GM15510 (cell line): ENCODE results near the gene TIGD6.

Experiments used
- POLR2A ChIP-seq: IDR thresholded peaks from 3 replicates; pipeline ENCODE4 v1.6.1; 2011; ENCODE audit warnings: borderline replicate concordance; ENCODE audit not compliant: insufficient read length; ENCODE audit errors: extremely low read depth

TIGD6 gene

DNA sequence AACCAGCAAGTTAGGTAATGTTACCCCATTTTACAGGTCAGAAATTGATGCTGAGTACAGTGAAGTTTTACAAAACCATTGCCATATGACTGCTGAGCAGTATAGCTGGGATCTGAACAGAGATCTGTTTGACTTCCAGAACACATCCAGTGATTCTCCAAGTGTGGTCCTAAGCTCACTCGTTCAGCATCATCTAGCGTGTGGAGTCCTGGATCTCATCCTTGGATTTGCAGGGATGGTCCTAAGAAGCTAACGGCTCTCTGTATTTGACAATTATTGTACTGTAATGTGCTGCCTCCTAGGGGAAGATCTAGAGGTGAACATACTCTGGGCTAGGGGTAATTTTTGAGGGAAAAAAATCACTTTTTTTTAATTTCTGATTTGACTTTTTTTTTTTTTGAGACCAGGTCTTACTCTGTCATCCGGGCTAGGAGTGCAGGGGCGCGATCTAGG, 38.5 kb downstream of the TIGD6 start:
- no peak for TF ChIP-seq POLR2A

DNA sequence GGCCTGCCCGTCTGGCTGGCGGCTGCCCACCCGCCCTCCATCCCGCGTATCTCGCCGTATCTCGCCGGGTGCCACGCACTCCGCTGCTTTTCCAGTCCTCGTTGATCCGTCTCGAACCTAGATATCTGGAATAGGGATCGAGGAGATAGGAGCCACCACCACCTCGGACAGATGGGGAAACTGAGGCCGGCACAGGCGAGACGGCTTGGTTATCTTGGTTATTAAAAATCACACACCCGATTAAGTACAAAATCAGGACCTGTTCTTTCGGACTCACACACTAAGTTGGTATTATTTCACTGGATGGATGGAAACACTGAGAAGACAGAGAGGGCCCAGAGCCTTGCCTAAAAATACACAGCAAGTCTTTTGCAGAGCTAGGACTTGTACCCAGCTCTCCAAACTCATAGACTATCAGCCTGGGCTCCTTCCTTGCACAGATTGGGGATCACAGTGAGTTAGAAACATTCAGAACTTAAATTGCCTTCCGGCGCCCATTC, 39.2 kb downstream of the TIGD6 start:
- no peak for TF ChIP-seq POLR2A

DNA sequence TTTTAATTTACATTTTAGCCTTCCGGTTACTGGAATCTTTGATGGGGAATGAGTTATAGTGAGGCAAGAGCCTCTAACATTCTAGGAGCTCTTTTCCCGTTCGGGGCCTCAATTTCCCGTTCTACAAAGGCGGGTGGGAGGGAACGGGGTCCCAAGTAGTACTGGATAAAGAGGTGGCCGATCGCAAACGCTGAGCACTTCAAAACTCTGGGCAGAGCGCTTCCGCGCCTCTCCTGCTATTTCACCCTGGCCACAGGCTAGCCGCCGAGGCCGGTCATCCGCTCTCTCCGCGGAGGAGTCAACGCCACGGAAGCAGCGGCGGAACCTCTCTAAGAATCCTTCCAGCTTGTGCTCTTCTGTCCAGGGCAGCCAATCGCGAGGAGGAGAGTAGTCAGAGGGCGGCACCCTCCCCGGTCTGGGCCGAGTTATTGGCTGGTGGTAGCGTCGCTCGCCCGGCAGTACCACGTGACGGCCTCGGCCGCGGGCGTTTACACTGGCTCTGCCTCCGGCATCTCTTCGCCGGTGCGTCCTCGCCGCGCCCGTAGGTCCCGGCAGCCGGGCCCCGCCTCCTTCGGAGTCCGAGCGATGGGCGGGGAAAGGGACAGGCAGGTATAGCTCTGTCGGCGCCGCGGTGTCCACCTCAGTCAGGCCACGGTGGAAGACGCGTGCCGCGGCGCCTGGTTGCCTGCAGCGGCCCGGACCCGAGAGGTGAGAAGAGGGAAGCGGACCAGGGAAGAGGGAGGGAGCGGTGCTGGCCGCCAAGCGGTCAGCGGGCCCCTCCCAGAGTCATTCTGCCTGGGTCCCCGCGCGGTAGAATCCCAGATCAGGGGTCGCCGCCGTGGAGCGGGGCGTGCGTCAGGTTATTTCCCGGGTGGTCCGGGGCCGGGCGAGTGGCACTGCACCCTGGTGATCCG, 39.9 kb downstream of the TIGD6 start, which contains the start of gene SLC26A2:
SLC26A2 (plus strand) TSS at position 487 of the 914 bp plus-strand sequence. CDS start 16,895 bp downstream, outside the sequence.
- TF ChIP-seq POLR2A: peak; percentile 95

DNA sequence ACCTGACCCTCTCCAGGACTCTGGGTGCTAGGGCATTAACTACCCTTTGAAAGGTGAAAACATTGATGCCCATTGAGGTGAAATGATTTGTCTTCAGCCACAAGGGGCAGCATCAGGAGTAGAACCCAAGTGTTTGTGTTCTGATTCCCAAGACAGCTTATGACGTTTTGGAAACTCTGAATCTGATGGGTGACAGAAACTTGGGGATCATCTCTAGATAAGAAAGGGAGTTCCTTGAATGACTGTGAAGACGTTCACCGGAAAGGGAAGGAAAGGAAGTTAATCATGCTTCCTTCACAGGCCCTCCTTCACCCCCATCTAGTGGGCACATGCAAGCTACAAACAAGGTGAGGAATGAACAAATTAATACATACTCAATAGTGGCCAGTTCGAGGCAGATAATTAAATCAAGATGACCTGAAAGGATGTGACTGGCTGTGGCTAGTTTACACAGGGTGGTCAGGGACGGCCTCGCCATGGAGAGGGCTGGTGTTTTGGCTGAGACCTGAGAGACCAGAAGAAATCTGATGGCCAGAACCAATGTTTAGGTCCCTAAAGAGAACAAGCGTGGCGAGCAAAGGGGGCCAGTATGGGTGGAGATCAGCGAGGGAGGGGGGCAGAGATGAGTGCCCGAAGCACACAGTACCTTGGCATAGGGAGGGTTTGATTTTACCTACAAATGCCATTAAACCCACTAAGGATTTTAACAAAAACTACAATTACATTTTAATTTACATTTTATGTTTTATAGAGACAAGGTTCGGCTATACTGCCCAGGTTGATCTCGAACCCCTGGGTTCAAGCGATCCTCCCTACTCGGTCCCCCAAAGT, 40.8 kb downstream of the TIGD6 start:
- no peak for TF ChIP-seq POLR2A

DNA sequence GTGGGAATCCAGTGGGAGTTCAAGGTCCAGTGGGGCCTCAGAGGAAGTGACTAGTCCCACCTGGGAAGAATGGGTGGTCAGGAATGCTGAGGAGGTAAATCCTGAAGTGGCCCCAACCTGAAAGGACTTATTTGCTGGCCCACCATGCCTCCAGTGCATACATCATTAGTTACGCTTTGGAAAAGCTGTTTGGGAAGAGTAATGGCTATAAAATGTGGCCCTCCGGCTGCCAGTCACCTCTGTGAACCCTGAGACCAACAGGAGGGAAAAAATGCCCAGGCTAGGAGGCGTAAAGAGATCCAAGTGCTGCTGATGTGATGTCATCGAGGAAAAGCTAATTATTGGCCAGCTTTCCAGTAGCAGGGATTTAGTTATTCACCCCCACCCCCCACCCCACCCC, 42.6 kb downstream of the TIGD6 start:
- TF ChIP-seq POLR2A: no peak

DNA sequence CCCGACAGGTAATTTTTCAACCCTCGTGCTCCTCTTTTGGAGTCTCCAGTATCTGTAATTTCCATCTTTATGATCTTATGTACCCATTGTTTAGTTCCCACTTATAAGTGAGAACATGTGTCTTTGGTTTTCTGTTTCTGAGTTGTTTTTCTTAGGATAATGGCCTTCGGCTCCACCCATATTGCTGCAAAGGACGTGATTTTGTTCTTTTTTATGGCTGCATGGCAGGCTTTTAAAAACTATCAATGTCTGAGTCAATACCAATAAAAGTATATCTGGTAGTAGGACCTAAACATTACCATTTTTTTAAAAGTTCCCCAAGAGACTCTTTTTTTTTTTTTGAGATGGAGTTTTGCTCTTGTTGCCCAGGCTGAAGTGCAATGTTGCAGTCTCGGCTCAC, 43.8 kb downstream of the TIGD6 start:
- no peak for TF ChIP-seq POLR2A

DNA sequence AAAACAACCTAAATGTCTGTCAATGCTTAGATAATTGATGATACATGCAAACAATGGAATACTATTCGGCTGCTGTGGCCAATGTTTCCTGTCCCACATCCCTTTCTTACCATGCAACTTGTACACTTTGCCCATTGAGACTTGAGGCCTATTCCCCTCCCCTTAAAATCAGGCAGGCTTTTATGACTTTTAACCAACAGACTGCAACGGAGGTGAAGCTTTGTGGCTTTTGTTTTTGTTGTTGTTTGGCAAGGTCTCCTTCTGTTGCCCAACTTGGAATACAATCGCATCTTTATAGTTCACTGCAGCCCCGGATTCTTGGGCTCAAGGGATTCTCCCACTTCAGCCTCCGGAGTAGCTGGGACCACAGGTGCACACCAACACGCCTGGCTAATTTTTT, 45.7 kb downstream of the TIGD6 start:
- no peak for TF ChIP-seq POLR2A

DNA sequence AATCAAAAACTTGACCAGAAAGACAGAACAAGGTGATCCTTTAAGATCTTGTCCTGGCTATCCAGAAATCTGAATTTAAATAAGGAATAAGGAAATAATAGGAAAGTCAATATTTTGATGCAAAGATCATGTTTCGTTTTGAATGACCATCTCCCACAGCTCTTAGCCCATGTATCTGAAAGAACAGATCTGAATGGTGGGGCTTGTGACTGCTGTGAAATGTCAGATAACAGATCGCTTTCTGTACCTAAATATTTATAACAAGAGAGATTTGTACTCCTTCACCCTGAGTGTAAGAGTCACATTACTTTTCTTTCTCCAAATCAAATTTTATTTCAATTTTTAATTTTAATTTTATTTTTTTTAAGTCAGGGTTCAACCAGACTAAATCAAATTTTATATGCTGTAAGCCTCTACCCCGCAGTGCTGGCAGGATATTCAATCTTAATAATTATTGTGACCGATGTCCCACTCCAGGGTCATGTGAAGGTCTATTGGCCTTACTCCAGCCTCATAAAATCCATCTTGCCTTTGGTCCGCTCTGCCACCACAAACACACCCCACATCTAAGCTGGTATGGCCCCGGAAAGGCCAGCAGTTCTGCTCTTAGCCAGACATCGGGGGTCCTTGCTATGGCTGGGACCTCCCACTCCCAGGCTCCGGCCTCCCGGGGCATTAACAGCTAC, 46.9 kb downstream of the TIGD6 start:
- TF ChIP-seq POLR2A: no peak

DNA sequence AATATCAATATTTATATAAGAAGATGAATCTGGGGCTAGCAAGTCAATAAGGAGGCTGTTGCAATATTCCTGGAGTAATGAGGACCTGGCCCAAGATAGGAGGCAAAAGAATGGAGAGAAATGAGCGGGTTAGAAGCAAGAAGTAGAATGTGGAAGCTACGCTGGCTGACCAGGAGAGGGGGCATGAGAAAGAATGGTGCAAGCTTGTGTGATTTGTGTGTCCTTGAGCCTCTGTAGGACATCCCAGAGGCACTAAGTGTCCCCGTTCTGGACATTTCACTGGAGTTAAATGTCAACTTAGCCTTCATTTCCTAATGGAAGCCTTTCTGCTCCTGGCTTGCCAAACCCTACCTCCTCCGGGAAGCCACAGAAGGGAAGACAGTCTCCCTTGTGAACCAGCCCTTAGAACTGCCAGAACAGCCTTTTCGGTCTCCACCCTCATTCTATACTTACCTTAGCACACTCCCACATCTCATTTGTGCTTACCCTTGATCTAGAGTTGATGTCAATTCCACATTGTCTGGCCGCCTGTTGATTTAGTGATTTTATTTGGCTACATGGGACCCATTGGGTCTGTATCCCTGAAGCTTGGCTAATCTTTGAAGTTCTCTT, 49.2 kb downstream of the TIGD6 start:
- TF ChIP-seq POLR2A: no peak

DNA sequence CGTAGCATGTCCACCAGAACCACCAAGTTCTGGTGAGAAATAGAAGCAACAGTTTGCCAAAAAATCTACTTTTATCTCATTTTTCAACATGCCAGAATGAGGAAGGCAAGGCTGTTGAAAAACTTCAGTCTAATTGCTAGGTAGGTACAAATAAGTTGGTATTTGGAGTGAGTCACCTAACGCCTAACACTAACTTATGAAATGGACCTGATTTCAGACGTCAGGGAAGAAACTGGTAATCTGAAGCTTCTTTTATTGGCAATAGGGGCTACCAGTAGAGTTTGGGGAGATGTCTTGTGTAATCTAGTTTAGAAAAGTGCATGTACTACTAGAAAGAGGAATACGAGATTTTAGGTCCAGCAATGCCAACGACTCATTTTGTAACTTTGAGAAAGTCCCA, 51.5 kb downstream of the TIGD6 start:
- no peak for TF ChIP-seq POLR2A

DNA sequence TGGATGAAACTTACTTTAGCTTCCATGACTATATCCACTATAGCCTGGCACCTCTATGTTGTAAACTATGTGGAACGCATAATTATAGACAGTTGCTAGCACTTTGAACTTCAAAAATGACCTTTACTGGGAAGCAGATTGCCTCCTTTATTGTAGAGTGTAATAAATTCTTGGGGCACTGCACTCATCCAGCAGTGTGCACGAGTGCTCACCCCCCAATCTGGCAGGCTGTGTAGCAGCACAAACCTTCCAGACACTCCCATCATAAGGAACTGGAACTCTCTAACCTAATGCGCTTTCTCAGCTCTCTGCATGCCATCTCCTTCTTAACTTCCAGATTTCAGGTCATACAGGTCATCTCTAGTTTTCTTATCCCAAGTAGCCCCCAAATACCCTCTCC, 54.3 kb downstream of the TIGD6 start:
- TF ChIP-seq POLR2A: no peak

DNA sequence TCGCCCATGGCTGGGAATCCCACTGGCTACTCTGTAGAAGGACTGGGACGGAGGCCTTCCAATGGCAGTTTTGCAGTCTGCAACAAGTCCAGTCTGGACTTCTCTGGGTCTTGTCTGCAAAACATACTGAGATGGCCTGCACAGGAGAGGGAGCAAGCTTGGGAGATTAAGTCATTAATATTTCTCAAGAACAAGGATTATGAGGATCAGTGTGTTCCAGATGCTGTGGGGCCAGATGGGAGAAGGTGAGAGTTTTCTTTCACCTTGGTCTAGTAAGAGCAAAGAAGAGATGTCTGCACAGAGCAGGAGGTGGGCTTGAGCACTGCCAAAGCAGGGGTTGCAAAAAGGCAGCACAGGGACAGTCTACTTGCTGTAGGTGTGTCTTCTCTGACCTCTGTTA, 55.8 kb downstream of the TIGD6 start, which contains the start of gene PDE6A:
PDE6A (minus strand) TSS at position 128 of the 400 bp plus-strand sequence; CDS start at position 8, 120 bp downstream.
- TF ChIP-seq POLR2A: no peak
